Stimulated activated CD8-positive, alpha-beta memory T cell treated with anti-CD3 and anti-CD28 coated beads, Interleukin-4, amount 100 ng/mL, for 4 hours (primary cell): ENCODE measurements around the gene GP1BB.
"Not testable (repeated sequence)": the region's sequence is repeated elsewhere in the genome, so short reads cannot be mapped to it uniquely, and the experiment has no call there.

ENCODE experiments used
- DNase-seq, 2 donors: peaks; one replicate each; pipeline ENCODE4 v3.0.0-alpha.2; 2020; ENCODE audit warnings: low read depth in 2 of 2, low spot score in 1 of 2

The GP1BB gene

DNA sequence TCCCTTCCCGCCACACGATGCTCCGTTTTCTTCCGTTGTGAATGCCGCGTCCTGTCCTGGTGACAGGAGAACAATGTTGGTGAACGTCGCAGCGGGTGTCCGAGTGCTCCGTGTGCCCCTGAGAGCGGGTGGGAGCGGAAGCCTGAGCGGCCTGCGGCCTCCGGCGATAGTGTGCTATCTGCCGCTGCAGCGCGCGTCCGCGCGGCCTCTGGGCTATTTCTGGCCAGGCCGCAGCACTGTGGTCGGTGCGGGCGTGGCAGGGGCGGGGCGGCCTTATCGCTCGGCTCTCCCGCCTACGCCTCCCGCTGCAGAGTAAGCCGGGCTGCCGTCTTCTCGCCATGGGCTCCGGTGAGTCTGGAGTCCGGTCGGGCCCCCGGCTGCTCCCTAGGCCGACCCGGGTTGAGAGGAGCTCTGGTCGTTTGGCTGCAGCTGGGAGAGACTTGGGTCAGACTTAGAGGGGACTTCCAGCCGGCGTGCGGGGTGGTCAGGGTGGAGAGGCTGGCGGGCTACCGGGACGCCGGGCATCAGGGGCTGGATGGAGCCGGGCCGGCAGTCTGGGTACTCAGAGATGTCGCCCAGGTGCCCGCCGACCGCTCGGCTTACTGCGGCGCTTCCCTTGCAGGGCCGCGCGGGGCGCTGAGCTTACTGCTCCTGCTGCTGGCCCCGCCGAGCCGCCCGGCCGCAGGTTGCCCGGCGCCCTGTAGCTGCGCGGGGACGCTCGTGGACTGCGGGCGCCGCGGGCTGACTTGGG is at the start of gene GP1BB:
Gene GP1BB (plus strand): TSS at position 308 of the 751 bp plus-strand sequence. CDS start 31 bp downstream, at position 339.
- DNase-seq: no peak

DNA sequence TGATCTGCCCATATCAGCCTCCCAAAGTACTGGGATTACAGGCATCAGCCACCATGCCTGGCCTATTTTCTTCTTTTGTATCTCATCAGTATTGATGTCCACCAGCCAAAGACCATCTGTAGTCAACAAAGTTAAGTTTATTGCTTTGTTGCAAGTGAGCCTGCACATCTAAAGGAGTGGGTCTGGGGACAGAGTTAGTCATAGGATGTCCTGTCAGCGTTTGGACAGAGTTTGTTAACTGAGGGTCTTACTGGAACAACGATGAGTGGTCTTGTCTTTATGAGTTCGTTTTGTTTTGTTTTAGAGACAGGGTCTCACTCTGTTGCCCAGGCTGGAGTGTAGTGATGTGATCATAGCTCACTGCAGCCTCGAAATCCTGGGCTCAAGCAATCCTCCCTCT is 49.7 kb upstream of the GP1BB start:
- no peak for DNase-seq

DNA sequence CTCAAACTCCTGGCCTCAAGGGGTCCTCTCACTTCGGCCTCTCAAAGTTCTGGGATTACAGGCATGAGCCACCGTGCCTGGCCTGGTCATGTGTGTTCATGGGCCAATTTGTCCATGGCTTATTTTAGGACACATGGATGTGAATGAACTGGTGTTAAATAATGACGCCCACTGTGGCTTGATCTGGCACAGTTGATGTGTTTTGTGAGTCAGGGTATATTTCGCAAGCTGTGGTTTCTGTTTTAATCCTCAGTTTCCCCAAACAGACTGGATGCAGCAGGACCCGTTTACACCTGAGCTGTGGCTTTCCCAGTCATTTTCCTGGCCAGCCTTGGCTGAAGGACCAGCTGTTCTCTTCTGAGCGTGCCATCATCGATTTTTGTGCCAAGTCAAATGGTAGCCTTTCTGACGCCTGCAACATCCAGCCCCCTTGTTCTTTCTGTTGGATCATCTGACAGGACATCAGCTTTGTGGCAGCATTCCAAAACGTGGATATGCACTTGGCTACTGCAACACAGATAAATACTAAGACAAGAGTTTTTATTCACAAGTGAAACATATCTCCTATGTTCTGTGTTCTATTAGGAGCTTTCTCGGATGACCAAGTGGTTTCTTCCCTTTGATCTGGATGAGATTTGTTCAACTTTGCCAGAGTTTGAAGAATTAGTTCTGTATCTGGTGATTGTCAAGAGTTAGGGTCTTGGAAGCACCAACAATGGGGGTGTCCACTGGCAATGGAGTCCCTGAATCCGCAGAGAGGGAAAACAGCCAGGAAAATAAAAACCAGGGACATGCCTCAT is 49.0 kb upstream of the GP1BB start:
- DNase-seq: no peak

DNA sequence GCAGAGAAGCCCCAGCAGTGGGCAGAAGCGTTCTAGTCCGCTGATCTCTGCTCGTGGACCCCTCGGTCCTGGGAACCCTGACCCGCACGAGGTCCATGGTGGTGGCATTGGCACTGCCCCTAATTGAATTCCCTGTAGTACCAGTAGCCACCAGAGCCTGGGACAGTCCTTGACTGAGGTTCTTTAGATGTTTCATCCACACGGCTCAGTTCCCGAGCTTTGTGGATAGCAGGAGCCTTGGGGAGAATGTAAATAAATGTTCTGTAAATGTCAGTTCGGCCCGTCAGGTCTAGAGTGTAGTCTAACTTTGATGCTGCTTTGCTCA is 48.4 kb upstream of the GP1BB start:
- no peak for DNase-seq

DNA sequence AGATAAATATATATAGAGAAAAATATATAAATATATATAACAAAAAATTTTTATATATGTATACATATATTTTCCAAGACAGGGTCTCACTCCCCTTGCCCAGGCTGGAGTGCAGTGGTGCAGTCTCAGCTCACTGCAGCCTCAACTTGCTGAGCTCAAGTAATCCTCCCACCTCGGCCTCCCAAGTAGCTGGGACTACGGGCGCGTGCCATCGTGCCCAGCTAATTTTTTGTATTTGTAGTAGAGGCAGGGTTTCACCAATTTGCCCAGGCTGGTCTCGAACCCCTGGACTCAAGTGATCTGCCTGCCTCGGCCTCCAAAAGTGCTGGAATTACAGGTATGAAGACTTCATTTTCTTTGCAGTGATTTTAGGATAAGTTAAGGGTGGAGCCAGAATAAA is 47.9 kb upstream of the GP1BB start:
- no peak for DNase-seq

DNA sequence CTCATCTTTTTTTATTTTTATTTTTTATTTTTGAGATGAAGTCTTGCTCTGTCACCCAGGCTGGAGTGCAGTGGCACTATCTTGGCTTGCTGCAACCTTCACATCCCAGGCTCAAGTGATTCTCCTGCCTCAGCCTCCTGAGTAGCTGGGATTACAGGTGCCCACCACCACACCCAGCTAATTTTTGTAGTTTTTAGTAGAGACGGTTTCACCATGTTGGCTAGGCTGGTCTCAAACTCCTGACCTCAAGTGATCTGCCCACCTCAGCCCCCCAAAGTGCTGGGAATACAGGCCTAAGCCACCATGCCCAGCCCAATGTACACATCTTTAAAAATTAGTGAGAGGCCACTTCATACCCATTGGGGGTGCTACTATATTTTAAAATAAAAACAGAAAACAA is 46.9 kb upstream of the GP1BB start:
- DNase-seq: not testable (repeated sequence)

DNA sequence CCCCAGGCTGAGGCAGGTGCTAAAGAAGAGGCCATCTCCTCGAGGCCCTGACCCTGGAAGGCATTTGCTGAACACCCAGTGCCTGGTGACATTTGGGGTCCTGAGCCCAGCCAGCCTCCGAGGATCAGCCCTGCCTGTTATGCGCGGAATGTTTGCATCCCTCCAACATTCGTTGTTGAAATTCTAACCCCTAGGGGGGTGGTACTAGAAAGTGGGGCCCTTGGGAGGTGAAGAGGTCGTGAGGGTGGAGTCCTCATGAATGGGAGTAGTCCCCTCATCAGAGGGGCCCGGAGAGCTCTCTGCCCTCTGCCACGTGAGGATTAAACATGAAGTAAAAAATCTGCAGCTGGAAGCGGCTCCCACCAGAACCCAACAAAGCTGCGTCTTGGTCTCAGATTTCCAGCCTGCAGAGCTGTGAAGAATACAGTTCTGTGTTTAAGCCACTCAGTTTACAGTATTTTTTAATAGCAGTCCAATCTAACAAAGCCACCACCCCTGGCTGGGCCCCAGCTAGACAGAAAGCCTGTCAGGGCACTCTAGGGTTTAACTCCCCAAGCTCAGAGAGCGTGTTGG is 44.3 kb upstream of the GP1BB start:
- DNase-seq: no peak

DNA sequence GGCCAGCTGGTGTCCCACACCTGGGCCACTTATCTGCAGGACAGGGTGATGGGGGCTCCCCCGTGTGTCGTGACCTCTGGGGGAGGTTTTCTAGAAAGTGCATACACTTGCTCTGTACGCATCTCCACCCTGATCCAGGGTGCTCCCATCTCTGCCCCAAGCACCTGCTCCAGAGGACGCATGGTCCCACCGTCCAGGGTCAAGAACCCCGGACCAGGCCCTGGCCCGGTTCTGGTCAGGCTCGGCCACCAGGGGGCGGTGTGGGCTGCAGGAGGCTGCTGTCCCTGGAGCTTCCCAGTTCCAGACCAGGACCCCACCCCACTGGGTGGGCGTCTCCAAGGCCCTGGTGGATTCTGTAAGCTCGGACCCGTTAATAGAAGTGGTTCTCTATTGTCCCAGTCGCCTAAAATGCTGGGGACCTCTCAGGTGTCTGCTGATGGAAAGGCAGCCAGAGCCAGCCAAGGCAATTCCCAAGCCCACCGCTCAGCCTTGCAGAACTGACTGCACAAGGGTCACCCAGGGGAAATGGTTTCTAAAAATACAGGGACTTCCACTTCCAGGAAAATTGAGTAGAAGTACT is 43.7 kb upstream of the GP1BB start:
- DNase-seq: peak in 1 of 2 donors; percentile 17

DNA sequence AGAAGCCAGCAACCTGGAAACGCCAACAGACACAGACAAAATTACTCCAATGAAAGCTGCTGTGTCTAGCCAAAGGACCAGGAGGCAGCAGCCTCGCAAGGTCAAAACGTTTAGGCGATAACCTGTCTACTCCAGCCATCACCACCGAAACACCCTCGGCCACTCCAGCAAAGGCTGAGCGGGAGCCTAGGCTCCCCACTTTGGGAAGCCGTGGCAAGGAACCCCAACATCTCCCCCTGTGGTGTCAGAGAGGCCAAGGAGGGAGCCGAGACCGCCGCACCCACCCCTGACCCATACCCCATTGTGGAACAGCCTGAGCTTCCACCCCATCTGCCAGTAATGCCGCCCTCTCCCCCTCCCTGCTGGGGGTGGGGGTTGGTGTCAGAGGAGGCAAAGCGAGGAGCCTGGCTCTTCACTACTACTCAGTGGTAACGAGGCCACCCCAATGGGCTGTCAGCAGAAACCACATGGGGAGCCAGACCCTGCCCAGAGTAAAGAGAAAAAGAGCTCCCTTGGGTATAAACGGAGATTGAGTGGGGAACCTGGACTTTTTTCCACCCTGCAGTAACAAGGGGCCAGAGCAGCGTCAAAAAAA is 43.0 kb upstream of the GP1BB start:
- DNase-seq: no peak

DNA sequence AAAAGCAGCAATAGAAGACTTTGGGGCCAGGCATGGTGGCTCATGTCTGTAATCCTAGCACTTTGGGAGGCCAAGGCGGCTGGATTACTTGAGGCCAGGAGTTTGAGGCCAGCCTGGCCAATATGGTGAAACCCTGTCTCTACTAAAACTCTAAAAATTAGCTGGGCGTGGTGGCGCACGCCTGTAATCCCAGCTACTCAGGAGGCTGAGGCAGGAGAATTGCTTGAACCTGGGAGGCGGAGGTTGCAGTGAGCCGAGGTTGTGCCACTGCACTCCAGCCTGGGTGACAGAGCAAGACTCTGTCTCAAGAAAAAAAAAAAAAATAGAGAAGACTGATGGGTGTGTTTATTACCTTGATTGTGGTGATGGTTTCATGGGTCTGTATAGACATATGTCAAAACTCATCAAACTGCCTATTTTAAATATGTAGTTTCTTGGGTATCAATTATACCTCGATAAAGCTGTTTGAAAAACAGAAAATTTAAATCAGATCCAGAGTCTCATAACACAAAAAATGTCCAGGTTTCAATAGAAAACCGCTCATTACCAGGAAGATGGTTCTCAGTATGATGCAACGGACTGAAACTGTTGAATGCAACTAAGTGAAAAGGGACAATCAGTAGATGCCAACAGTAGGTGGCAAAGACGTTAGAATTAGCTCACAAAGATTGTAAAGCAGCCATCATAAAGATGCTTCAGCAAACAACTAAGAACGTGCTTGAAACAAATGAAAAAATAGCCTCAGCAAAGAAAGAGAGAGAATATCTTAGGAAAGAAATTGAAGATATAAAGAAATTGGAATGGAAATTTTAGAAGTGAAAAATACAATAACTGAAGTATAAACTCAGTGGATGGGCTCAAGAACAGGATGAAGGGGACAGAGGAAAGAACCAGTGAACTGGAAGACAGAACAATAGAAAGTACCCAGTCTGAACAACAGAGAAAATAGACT is 42.2 kb upstream of the GP1BB start:
- DNase-seq: no peak

DNA sequence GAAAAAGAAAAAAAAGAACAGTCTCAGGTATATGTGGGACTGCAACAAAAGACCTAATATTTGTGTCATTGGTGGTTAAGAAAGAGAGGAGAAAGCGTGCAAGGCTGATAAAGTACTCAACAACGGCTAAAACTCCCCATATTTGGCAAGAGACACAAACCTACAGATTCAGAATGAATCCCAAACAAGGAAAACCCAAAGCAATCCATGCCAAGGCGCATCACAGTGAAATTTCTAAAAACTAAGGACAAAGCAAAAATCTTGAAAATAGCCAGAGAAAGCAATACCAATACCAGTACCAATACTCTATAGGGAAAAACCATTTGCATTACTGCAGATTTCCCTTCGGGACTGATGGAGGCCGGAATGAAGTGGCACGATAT is 41.5 kb upstream of the GP1BB start:
- no peak for DNase-seq

DNA sequence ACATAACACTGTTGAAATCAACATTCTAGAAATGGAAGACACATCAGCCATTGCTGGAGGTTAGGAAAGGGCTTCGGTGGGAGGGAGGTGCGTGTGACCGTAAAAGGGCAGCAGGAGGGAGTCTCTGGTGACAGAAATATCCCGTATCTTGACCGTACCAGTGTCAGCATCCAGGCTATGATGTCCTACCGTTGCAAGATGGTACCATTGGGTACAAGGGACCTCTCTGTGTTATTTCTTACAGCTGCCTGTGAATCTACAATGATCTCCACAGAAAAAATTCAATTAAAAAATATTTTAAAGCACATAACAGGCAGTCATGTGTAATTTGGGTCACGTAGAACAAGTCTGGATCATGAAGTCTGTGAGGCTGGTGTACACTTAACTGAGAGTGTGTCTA is 36.4 kb upstream of the GP1BB start:
- DNase-seq: no peak

DNA sequence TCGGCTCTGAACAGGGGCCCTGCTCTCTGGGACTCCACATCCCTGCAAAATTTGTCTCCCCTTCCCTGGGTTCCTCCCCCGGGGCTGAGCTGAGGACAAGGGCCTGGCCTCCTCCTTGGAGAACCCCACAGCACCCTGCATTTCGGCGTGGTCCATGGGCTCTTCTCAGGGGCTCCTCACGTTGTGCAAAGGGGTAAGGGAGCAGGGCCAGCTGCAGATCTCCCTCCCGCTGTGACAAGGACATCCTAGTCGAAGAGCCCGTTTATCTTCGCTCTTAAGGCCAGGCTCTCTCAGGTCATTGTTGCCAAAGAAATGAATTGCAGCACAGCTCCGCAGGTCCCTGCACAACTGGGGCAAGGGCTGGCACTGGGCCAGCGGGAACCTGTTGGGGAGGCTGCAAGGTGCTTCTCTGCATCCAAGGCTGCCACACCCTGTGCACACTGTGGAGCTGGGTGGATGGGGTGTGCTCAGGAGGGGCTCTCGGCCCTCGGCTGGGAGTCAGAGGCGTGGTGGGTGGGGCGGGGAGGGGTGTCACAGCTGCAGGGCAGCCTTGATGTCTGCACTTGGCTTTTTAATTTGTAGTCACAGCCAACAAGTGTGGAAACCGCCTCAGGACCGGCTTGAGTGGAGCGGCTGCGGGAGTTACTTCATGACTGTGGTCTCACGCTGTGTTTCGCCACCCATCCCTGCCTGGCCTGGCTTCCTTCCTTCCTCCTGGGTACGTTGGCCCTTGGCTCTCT is 35.6 kb upstream of the GP1BB start:
- no peak for DNase-seq

DNA sequence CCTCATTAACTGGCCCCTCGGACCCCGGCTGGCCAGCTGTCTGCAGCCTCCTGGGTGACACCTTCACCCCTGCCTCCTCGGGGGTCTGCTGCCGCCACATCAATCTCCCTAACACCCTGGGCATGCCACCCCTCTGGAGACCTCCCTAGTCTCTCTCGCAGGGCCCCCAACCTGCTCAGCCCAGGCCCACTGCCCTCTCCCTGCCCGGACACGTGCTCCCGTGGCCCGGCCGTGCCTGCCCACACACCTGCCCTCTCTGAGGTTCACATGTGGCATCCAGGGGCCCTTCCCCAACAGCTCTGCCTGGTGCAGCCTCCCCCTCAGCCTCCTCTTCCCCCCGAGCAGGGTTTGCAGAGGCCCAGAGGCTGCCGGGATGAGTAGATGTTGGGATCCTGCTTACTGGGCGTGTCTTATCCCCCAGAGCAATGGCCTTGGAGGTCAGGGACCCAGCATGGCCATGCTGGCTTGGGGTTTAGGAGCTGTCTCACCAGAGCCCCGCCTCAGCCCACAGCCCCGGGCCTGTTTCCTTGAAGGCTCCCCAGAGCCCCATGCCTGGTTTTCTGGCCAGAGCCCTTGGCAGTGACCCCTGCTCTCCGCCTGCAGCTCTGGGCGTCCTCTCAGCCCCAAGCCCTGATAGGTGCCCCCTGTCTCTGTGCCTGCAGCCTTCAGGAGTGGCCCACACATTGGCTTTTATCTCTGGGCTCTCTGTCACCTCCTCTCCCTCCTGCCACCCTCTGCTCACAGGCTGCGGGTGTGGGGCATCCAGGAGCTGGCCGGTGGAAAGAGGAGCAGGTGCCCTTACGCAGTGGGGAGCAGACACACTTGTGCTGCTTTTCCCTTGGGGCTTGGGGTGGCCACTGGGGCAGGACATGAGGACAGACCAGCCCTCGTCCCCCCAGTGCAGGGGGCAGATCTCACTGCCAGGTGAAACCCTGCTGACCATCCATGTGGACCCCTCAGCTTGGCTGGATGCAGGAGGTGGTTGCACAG is 34.7 kb upstream of the GP1BB start:
- no peak for DNase-seq

DNA sequence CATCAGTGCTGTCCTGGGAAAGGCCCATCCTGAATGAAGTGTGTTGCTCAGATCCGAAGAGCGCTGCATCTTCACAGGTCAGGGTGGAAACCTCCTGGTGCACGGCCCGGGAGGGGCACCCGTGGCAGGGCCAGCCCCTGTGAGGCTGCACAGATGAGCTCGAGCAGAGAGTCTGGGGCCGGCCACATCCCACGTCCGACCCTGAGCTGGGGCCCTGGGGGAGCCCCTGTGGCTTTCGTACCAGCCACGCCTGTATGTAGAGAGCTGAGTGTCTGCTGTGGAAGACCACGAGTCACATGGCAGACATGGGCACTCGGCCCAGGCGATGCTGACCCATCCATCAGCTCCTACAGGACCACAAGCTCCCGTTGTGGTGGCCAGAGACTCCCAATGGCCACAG is 33.9 kb upstream of the GP1BB start:
- no peak for DNase-seq

DNA sequence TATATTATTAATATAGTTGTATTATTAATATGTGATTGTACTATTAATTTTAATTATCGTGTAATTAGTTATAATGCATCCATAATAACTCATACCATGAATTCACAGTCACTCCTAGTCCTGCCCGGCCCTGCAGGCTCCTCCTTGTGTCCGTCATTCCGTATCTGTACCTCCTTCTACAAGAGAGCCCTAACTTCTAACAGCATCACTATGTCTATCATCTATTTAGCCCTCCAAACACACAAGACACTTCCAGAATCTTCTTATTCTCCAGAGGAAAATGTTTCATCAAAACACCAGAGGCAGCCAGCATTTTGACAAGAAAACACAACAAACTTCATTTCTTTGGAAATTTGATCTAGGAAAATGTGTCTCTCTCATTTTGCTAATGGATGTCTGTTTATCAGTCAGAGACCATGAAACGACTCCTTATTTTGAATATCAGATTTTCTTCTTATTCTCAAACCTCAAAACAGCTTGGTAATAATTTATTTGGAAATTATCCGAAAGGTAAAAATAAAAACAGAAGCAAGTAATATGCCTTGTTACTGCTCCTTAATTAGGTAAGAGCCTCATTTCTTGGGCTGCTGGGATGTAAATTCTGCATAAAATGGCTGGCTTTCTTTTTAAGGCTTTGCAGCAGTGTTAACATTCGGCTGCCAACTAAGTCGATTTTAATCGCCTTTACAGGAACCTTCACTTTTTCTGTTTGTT is 32.2 kb upstream of the GP1BB start:
- DNase-seq: no peak

DNA sequence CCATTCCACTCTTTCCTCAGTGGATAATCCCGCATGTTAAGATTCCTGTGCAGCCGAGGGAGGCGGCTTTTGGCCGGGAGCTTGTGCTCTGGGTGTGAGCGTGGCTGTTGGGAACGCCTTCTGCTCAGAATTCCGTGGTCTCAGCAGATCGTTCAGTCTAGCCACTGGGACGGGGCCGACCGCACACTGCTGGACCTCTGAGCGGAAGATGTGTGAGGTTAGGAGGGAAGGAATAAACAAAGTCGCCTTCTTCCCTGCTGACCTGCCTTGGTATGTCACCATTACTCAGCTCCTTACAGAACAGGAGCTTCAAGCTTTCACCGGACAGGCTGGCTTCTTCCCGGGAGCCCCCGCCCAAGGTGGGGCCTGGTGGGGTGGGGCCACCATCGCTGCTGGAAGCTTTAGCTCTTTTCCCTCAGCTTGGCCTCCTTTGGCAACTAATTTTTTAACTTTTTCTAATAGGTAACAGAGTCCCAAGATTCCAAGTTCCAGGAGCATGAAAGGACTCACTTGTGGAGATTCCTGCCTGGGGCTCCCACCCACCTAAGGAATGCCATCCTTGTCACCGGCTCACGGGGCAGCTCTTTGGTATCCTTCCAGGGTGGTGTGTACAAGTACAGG is 31.5 kb upstream of the GP1BB start:
- no peak for DNase-seq

DNA sequence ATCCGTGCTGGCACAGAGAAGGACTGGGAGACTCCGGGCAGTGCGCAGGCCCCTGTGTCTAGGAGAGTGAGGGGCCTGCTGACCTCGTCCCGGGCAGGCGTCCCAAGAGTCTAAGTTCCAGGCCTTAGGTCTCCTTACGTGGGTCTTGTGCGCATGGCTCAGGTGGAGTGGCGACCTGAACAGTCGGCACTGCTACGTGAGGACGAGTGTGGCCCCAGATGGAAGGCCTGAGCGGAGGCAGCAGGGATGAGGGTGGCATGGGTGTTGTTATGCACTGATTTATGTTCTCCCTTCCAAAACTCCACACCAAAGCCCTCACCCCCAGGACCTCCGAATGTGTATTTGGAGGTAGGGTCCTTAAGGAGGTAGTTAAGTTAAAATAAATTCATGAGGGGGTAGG is 29.8 kb upstream of the GP1BB start:
- no peak for DNase-seq
